Activated T-cell treated with anti-CD3 and anti-CD28 coated beads, Interleukin-2, amount 50 U/mL, for 72 hours (primary cell): Measurements from ENCODE around the gene PABPC1L2B. TPM values are rescaled to one million over a fixed set of nuclear protein-coding genes. Genes with fewer than 3 reads are reported as not detected.
"Not testable (repeated sequence)": the region's sequence is repeated elsewhere in the genome, so short reads cannot be mapped to it uniquely, and the experiment has no call there.

Experiments
- ATAC-seq, 2 donors: fragments of 150-1000 bp; cut with Tn5 transposase; replicated peaks in 1 of 2; 2 replicates each; pipeline ENCODE4 v1.10.0; 2021; ENCODE audit warnings: moderate library complexity in 2 of 2, mild to moderate bottlenecking in 1 of 2
- DNase-seq, 2 donors: peaks; one replicate each; pipeline ENCODE4 v3.0.0; 2021 to 2022; ENCODE audit warnings: mixed read lengths in 1 of 2
- H3K27ac Mint-ChIP-seq: one replicate; pipeline ENCODE4 v1.8.0; 2022; ENCODE audit warnings: mild to moderate bottlenecking, moderate library complexity, mixed read lengths
- H3K27me3 Mint-ChIP-seq: one replicate; pipeline ENCODE4 v1.8.0; 2022; ENCODE audit warnings: low read depth, mixed read lengths
- H3K36me3 Mint-ChIP-seq, 2 donors: one replicate each; pipeline ENCODE4 v1.8.0; 2022; ENCODE audit warnings: mixed read lengths in 2 of 2, mild to moderate bottlenecking in 1 of 2; ENCODE audit not compliant: insufficient read depth in 2 of 2
- H3K4me1 Mint-ChIP-seq: one replicate; pipeline ENCODE4 v1.8.0; 2022; ENCODE audit warnings: low read depth, mixed read lengths
- H3K4me3 Mint-ChIP-seq, 2 donors: one replicate each; pipeline ENCODE4 v1.8.0; 2022; ENCODE audit warnings: mild to moderate bottlenecking in 2 of 2, mixed read lengths in 2 of 2, moderate library complexity in 2 of 2
- H3K9me3 Mint-ChIP-seq, 2 donors: one replicate each; pipeline ENCODE4 v1.8.0; 2022; ENCODE audit warnings: mixed read lengths in 2 of 2
- total RNA-seq, 2 donors: library from RNA; stranded (reverse); gene quantifications; one replicate each; pipeline ENCODE4 v1.2.3, GENCODE V29; 2022

Gene PABPC1L2B
- not detected for total RNA-seq

DNA sequence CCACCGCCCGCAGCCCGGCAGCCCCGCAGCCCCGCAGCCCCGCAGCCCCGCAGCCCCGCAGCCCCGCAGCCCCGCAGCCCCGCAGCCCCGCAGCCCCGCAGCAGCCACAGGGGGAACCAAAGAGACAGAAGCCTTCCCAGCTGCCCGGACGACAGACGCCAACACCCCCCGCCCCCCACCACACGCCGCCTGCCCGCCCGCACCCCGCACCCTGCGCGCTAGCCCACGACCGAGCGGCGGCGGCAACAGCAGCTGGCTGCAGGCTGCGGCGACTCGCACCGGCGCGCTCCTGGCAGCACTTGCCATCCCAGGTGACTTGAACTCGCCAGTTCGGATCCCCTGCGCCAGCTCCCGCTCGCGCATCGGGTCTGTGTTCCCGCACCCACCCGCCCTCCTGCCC, at the start of gene PABPC1L2B:
Gene PABPC1L2B (plus strand): TSS at position 207 of the 400 bp plus-strand sequence. CDS start 704 bp downstream, outside the sequence.
- H3K36me3 Mint-ChIP-seq, H3K27me3 Mint-ChIP-seq, H3K9me3 Mint-ChIP-seq, DNase-seq, H3K4me3 Mint-ChIP-seq, H3K4me1 Mint-ChIP-seq, H3K27ac Mint-ChIP-seq, ATAC-seq: not testable (repeated sequence)

DNA sequence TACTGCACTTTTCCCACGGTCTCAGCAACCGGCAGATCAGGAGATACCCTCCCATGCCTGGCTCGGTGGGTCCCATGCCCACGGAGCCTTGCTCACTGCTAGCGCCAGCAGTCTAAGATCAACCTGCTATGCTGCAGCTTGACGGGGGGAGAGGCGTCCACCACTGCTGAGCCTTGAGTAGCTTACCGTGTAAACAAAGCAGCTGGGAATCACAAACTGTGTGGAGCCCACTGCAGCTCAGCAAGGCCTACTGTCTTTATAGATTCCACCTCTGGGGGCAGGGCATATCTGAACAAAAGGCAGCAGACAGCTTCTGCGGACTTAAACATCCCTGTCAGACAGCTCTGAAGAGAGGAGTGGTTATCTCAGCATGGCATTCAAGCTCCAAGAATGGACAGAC, 42.8 kb upstream of the PABPC1L2B start:
- not testable (repeated sequence) for H3K4me1 Mint-ChIP-seq, DNase-seq, H3K36me3 Mint-ChIP-seq, H3K9me3 Mint-ChIP-seq, H3K27me3 Mint-ChIP-seq, H3K4me3 Mint-ChIP-seq, H3K27ac Mint-ChIP-seq, ATAC-seq

DNA sequence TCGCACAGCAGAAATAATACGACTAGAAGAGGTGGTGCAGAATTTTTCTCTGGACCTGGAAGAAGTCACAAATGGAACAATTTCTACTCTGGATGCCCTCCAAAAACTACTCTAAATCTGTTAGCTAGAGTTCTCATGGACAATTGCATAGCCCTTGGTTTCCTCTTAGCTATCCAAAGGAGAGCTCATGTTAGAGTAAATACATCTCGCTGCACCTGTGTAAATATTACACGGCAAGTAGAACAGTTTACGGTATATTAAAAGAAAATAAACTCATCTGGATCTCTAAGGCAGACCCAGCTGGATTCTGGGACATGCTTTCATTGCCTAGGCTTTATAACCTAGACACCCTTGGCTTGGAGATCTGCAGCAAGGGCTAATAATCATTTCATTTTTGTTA, 30.9 kb upstream of the PABPC1L2B start:
- DNase-seq = not testable (repeated sequence)

DNA sequence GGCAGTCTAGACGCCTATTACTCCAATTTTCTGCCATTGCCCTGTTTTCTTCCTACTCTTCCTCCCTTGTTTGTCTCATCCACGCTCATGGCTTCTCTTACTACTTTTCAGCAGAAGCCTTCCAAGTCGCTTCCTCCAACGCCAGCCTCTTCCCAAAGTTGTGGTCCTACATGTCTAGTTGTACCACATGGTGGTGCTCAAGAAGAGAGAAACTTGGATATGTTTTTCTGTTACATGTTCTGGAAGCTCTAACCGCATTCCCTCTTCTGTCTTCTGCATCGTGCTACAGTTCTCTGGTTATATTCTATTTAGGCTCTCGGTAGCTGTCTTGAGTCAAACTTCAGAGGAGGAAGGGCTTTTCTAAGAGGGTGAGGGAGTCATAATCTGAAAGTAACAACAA, 27.9 kb upstream of the PABPC1L2B start:
- ATAC-seq, H3K36me3 Mint-ChIP-seq, H3K4me1 Mint-ChIP-seq, H3K9me3 Mint-ChIP-seq, H3K4me3 Mint-ChIP-seq, H3K27ac Mint-ChIP-seq, DNase-seq, H3K27me3 Mint-ChIP-seq: not testable (repeated sequence)

More for the DNA sequence above, 30.9 kb upstream of the PABPC1L2B start:
- H3K27me3 Mint-ChIP-seq, H3K36me3 Mint-ChIP-seq, H3K27ac Mint-ChIP-seq, H3K4me3 Mint-ChIP-seq, H3K9me3 Mint-ChIP-seq, ATAC-seq, H3K4me1 Mint-ChIP-seq: not testable (repeated sequence)

DNA sequence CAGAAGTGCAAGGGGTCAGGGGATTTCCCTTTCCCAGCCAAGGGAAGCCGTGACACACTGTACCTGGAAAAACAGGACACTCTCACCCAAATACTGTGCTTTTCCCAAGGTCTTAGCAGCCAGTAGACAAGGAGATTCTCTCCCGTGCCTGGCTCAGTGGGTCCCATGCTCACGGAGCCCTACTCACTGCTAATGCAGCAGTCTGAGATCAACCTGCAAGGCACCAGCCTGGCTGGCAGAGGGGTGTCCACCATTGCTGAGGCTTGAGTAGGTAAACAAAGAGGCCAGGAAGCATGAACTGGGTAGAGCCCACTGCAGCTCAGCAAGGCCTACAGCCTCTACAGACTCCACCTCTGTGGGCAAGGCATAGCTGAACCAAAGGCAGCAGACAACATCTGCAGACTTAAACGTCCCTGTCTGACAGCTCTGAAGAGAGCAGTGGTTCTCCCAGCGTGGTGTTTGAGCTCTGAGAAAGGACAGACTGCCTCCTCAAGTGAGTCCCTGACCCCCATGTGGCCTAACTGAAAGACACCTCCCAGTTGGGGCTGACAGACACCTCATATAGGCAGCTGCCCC, 21.8 kb upstream of the PABPC1L2B start:
- not testable (repeated sequence) for H3K27ac Mint-ChIP-seq, H3K4me1 Mint-ChIP-seq, DNase-seq, H3K4me3 Mint-ChIP-seq, H3K36me3 Mint-ChIP-seq, H3K9me3 Mint-ChIP-seq, ATAC-seq
- H3K27me3 Mint-ChIP-seq = peaks cover 24% of the 10 kb centered on the region

DNA sequence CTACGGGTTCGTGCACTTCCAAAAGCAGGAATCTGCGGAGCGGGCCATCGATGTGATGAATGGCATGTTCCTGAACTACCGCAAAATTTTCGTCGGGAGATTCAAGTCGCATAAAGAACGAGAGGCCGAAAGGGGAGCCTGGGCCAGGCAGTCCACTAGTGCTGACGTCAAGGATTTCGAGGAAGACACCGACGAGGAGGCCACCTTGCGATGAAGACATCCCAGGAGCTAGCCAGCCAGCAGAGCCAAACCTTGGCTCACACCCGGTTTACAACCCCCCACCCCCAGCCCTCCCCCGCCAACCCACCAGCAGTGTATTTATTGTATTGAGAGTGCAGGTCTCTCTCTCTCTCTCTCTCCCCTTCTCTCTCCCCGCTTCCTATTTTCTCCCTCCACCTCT, 1.3 kb downstream of the PABPC1L2B start:
- H3K9me3 Mint-ChIP-seq, DNase-seq, H3K4me3 Mint-ChIP-seq, H3K4me1 Mint-ChIP-seq, H3K27ac Mint-ChIP-seq, H3K36me3 Mint-ChIP-seq, ATAC-seq: not testable (repeated sequence)
- H3K27me3 Mint-ChIP-seq = peaks cover 11% of the 10 kb centered on the region

DNA sequence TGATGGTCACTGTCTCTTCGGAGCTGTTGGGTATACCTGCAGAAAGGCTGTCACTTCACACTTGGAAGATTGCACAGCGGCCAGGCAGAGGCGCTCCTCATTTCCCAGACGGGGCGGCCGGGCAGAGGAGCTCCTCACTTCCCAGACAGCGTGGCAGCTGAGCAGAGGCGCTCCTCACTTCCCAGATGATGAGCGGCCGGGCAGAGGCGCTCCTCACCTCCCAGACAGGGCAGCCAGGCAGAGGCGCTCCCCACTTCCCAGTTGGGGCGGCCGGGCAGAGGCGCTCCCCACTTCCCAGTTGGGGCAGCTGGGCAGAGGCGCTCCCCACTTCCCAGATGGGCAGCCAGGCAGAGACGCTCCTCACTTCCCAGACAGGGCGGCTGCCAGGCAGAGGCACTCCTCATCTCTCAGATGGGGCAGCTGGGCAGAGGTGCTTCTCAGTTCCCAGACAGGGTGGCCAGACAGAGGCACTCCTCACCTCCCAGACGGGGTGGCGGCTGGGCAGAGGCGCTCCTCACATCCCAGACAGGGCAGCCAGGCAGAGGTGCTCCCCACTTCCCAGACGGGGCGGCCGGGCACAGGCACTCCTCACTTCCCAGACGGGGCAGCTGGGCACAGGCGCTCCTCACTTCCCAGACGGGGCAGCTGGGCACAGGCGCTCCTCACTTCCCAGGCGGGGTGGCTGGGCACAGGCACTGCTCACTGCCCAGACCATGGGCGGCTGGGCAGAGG, 18.8 kb downstream of the PABPC1L2B start:
- H3K4me1 Mint-ChIP-seq = no peaks in the 10 kb centered on the region
- no peak overlapping the region for H3K4me3 Mint-ChIP-seq
- ATAC-seq (no peak), DNase-seq (no peak)
- H3K27ac Mint-ChIP-seq = no peak overlapping the region
- peaks cover 5 to 12% of the 10 kb centered on the region in 2 donors for H3K9me3 Mint-ChIP-seq
- peaks cover 3 to 8% of the 10 kb centered on the region in 2 donors for H3K36me3 Mint-ChIP-seq
- H3K27me3 Mint-ChIP-seq = peaks cover 10% of the 10 kb centered on the region

DNA sequence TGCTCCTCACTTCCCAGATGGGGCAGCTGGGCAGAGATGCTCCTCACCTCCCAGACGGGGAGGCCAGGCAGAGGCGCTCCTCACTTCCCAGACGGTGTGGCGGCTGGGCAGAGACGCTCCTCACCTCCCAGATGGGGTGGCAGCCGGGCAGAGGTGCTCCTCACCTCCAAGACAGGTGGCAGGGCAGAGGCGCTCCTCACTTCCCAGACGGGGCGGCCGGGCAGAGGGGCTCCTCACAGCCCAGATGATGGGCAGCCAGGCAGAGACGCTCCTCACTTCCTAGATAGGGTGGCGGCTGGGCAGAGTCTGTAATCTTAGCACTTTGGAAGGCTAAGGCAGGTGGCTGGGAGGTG, 19.3 kb downstream of the PABPC1L2B start:
- not testable (repeated sequence) for H3K27ac Mint-ChIP-seq, ATAC-seq, DNase-seq, H3K4me1 Mint-ChIP-seq, H3K36me3 Mint-ChIP-seq, H3K4me3 Mint-ChIP-seq
- Mint-ChIP-seq H3K9me3 (peaks cover 5 to 12% of the 10 kb centered on the region in 2 donors), H3K27me3 (peaks cover 15% of the 10 kb centered on the region)

DNA sequence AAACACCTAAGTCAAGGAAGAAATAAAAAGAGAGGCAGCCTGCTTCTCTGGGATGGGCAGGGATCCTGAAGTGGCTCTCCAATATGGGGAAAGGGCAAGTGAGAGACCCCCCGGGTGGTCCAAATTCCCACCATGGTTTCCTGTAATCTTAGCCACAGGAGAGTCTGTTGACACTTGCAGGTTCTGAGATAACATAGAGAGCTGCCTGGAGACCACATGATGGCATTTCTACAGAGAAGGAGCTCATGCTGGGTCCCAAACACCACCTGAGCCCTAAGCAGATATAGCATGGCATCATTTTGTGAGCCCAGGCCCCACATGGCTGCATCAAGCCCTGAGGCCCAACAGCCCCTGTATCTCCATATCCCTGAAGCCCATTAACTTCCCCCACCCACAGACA, 26.1 kb downstream of the PABPC1L2B start:
- Mint-ChIP-seq H3K27ac (no peak overlapping the region), H3K9me3 (peaks cover 3 to 11% of the 10 kb centered on the region in 2 donors)

More for the DNA sequence above, 26.1 kb downstream of the PABPC1L2B start:
- ATAC-seq = no peak
- peaks cover 1 to 2% of the 10 kb centered on the region in 2 donors for H3K36me3 Mint-ChIP-seq
- no peak for DNase-seq
- no peaks in the 10 kb centered on the region for H3K4me1 Mint-ChIP-seq
- no peak overlapping the region for H3K4me3 Mint-ChIP-seq
- H3K27me3 Mint-ChIP-seq = peaks cover 31% of the 10 kb centered on the region

Other genes with a start within 250 kb of the PABPC1L2B start
- gene DMRTC1B, start 226.0 kb upstream of the PABPC1L2B start, total RNA-seq = under 1 TPM; 0.30 to 0.38 TPM
- not detected for gene FAM236B, start 220.3 kb upstream of the PABPC1L2B start, total RNA-seq
- gene FAM236D, start 194.7 kb upstream of the PABPC1L2B start, total RNA-seq = not detected
- gene FAM236C, start 90.3 kb upstream of the PABPC1L2B start, total RNA-seq = not detected
- gene FAM236A, start 64.7 kb upstream of the PABPC1L2B start, total RNA-seq = not detected
- under 1 TPM; 0.30 to 0.36 TPM for gene DMRTC1, start 59.1 kb upstream of the PABPC1L2B start, total RNA-seq
- not detected for gene PABPC1L2A, start 76.6 kb downstream of the PABPC1L2B start, total RNA-seq
- gene NAP1L2, start 211.9 kb downstream of the PABPC1L2B start, total RNA-seq = 1 to 10 TPM; 1.9 to 2.0 TPM